HG02981 (cell line): ENCODE results near the gene MCTP1.

Source experiments
- ATAC-seq: cut with Tn5 transposase; IDR thresholded peaks from one replicate; pipeline ENCODE4 v1.9.1; 2021; ENCODE audit warnings: mild to moderate bottlenecking, moderate library complexity; ENCODE audit not compliant: unreplicated experiment

The MCTP1 gene

DNA sequence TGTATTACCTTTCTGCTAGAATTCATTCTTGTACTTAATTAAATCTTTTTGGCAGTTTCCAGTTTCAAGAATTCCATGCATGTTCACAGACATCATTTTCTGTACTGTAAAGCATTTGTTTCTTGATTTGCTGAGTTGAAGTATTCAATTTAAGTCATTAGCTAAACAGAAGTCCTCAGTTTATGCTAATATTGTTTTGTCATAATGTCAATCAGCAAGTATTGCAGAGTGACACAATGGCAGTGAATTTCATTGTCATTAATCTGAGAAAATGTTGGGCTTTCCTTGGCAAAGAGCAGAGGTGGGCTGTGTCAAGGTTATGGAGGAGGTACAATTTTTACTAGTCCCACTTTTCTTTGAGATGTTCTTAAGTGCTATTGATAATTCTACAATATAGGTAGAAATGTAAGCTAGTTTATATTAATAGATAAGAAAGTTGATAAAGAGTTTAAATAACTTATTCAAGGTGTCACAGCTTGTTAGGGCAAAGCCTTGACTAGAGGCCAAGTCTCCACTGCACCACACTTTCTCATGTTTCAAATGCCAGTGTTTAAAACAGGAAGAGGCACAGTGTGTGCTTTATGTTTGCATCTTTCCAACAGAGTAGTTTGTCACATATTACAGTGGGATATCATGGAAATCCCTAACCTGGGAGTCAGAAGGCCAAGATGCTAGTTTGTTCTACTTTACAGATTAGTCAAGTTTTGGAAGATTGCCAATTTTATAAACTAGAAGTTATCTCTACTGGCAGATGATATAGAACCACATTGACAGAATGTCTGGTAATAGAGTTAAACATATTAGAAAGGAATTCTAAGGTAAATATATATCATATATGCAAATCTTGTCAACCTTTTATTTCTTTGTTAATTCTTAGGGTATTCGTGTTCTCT, 610.2 kb downstream of the MCTP1 start:
- no peak for ATAC-seq

DNA sequence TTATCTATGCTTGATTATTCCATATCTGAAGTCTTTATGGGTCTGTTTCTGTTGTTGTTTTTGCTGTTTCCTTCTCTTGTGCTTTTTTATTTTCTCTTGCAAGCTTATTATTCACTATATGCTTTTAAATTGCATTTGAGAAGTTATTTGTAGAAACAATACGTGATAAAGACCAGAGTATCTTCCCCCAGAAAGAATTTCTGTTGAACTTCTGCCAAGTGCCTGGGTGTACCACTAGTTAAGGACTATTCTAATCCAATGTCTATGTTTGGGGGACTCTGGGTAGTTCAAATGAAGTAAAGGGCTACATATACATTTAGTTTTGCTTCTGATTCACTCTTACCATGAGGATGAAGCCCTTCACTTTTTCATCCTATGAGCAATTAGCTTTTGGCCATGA, 612.1 kb downstream of the MCTP1 start:
- ATAC-seq, result no peak

- no peak for ATAC-seq
Measured at GRCh38 chr5:94670726-94671125, 614.2 kb downstream of the MCTP1 start.

DNA sequence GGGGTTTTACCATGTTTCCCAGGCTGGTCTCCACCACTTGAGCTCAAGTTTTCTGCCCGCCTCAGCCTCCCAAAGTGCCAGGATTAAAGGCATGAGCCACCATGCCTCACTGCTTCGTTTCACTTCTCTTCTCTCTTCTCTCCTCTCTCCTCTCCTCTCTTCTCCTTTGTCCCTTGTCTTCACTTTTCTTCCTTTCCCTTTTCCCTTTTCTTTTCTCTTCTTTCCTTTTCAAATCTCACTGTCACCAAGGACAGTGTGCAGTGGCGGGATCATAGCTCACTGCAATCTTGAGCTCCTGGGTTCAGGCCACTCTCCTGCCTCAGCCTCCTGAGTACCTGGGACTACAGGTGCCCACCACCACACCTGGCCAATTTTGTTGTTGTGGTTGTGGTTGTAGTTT, 617.0 kb downstream of the MCTP1 start:
- ATAC-seq, result no peak

- ATAC-seq, result no peak
Measured at GRCh38 chr5:94661086-94661485, 623.8 kb downstream of the MCTP1 start.

DNA sequence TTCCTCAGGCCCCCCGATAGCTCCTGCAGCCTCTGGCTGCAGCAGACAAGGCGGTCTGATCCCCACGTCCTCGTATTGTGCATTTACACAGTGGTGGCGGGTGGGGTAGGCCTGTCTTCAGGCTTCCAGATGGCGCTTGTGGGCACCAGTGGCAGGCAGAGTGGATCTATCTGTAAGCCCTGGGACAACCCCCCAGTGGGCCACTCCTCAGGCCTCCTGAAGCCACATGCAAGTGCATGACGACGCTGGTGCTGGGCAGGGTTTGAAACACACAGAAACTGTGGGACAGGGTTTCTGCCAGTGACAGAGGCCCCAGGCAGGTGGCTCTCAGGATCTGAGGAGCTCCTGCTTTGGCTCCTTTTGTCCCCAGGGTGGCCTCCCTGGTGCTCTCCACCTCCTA, 624.4 kb downstream of the MCTP1 start:
- ATAC-seq, result no peak

- no peak for ATAC-seq
Measured at GRCh38 chr5:94658272-94658671, 626.6 kb downstream of the MCTP1 start.
